Ovary (tissue), 9 donors: ENCODE measurements around the gene RNH1. TPM values are rescaled to one million over a fixed set of nuclear protein-coding genes. Genes with fewer than 3 reads are reported as not detected.

ENCODE experiments used
- DNase-seq, 5 donors: peaks; one replicate each; pipeline ENCODE4 v3.0.0-alpha.2; 2019 to 2020
- H3K27ac ChIP-seq, 2 donors: fragments of 200-600 bp; one replicate each; pipeline versions ENCODE4 v1.5.1 to v1.8.0; 2019 to 2022
- H3K27me3 ChIP-seq: fragments of 200-600 bp; one replicate; pipeline ENCODE4 v1.8.0; 2022
- H3K36me3 ChIP-seq: fragments of 200-600 bp; sonication (generic); one replicate; pipeline ENCODE4 v1.5.1; 2019
- H3K4me1 ChIP-seq: one replicate; pipeline ENCODE4 v1.8.1; 2013; ENCODE audit warnings: mild to moderate bottlenecking, moderate library complexity; ENCODE audit not compliant: insufficient read depth
- H3K4me3 ChIP-seq: fragments of 200-600 bp; sonication (generic); one replicate; pipeline ENCODE4 v1.5.1; 2017
- H3K9me3 ChIP-seq, 2 donors: fragments of 200-600 bp in 1 of 2; sonication (generic) in 1 of 2; one replicate each; pipeline versions ENCODE4 v1.5.1 to v1.8.1; 2013 to 2019; ENCODE audit warnings: mild to moderate bottlenecking in 1 of 2, moderate library complexity in 1 of 2
- EP300 ChIP-seq: sonication (generic); formaldehyde crosslinking; IDR thresholded peaks from one replicate; pipeline ENCODE4 v1.6.1; 2017; ENCODE audit warnings: antibody characterized with exemption
- POLR2A ChIP-seq: fragments of 450-650 bp; IDR thresholded peaks from one replicate; pipeline ENCODE4 v1.6.1; 2017; ENCODE audit warnings: antibody characterized with exemption, mild to moderate bottlenecking, moderate library complexity
- WGBS, 3 donors: extraction: QIAGEN DNeasy Blood & Tissue Kit in 1 of 3; methylation state at CpG; one replicate each; pipeline versions ENCODE4 v1.1.5 to v1.1.7; 2013 to 2017; 5-methylcytosine and 5-hydroxymethylcytosine counted together
- intact Hi-C, 4 donors: fragments of 100-400 bp; cut with DNase I; formaldehyde crosslinking; loops; one replicate each; pipeline versions ENCODE4 v1.11.0 to v1.15.1; 2022 to 2023
- polyA plus RNA-seq, 2 donors: library from polyadenylated mRNA; stranded (reverse); fragments of 200-250 nt in 1 of 2; fragments of 350-450 nt in 1 of 2; fragmentation: Illumina TruSeq in 1 of 2; extraction: RNeasy Lipid Tissue Mini Kit (QIAGEN cat#74804) in 1 of 2; gene quantifications; one replicate each; pipeline ENCODE4 v1.2.3, GENCODE V29; 2013 to 2014
- total RNA-seq, 7 donors: library from RNA; depleted of rRNA in 2 of 7; stranded (reverse); fragments of >200 nt in 2 of 7; fragmentation: NEBNext Ultra II Directional in 3 of 7; extraction: Animal tissue kit (Norgen Biotek cat#: 25700) in 3 of 7; gene quantifications; one replicate each; pipeline versions ENCODE4 v1.1.0 to v1.2.4, GENCODE V29; 2016 to 2023
- TF ChIP-seq, protein P1 (sequence below), 3 donors: fragments of 450-650 bp in 2 of 3; fragments of 200-600 bp in 1 of 3; IDR thresholded peaks; one replicate each; pipeline versions ENCODE4 v1.5.1 to v1.8.0; 2016 to 2022; ENCODE audit warnings: antibody characterized with exemption in 3 of 3, mild to moderate bottlenecking in 1 of 3
- donor health status: DM: no; HTN: no; CAD: no; lungs with moderate emphysema.
- donor health status: DM: no; HTN: no; CAD: no.
- donor health status: Bipolar disorder and iron deficiency.
- donor health status: DM: yes; HTN: yes; CAD: no.
- donor health status: DM: no; HTN: no; CAD: no.
- donor health status: DM: yes; HTN: yes; CAD: no.

Gene RNH1
- total and polyA plus RNA-seq, 9 donors: 17.4 to 233 (median 156) TPM

DNA sequence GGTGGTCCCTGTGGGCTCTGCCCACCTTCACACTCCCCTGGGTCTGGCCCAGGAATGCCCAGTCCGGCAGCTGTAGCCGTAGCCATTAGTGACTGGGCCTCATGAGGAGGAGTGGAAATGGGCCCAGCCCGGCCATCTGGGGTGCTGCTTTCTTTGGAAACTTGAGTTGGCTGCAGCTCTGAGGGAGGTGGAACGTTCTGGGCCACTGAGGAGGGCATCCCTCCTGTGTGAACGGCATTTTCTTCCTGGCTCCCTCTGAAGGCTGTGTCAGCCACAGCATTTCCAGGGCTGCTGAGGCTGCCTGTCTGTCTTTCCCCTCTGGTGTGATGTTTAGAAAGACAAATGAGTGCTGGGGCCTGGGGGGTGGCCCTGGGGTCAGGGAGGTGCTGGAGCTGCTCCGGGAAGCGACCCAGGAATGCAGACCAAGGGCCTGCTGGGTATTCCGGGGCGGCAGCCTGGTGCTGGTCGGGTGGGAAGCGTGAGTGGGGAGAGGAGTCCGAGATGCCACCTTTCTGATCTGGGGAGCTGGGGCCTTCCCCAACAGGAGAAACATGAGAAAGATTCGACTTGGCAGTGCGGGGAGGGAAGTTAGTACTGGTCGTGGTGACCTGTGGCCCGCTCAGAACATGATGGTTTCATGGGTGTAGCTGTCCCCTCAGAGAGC is 29.9 kb downstream of the RNH1 start:
- Histone ChIP-seq H3K4me3 (no peak overlapping the region), H3K36me3 (no peaks in the 10 kb centered on the region), H3K9me3 (no peaks in the 10 kb centered on the region), H3K27ac (no peak overlapping the region), H3K27me3 (no peaks in the 10 kb centered on the region), H3K4me1 (no peaks in the 10 kb centered on the region)
- no peak for DNase-seq
- intact Hi-C loops: no loop called here
- WGBS, 3 donors: 54 to 68% (median 66%) methylated on average over 16 of the region's 16 CpGs
- no peak for TF ChIP-seq POLR2A
- TF ChIP-seq, protein P1, sequence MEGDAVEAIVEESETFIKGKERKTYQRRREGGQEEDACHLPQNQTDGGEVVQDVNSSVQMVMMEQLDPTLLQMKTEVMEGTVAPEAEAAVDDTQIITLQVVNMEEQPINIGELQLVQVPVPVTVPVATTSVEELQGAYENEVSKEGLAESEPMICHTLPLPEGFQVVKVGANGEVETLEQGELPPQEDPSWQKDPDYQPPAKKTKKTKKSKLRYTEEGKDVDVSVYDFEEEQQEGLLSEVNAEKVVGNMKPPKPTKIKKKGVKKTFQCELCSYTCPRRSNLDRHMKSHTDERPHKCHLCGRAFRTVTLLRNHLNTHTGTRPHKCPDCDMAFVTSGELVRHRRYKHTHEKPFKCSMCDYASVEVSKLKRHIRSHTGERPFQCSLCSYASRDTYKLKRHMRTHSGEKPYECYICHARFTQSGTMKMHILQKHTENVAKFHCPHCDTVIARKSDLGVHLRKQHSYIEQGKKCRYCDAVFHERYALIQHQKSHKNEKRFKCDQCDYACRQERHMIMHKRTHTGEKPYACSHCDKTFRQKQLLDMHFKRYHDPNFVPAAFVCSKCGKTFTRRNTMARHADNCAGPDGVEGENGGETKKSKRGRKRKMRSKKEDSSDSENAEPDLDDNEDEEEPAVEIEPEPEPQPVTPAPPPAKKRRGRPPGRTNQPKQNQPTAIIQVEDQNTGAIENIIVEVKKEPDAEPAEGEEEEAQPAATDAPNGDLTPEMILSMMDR (IDR thresholded peaks at IDR 0.05): no peak

DNA sequence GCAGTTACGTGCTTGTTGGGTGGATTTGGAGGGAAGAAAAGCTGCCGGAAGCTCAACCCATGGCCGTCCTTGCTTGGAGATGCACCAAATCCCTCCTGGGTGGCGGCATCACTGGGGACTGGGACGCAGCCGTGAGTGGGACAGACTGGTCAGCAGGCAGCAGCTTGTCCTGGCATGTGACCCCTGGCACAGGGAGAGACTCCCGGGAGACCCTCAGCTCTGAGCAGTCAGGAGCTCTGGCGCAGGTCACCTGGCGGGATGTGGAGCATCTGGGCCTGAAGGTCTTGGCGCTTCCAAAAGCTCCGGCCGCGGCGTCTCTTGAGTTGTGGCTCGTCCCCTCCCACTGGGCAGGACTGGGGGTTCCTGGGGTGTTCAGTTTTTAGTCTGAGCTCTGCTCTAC is 30.6 kb downstream of the RNH1 start:
- Histone ChIP-seq H3K27ac (no peak overlapping the region), H3K27me3 (no peaks in the 10 kb centered on the region), H3K36me3 (no peaks in the 10 kb centered on the region), H3K9me3 (no peaks in the 10 kb centered on the region), H3K4me3 (no peak overlapping the region), H3K4me1 (no peaks in the 10 kb centered on the region)
- 90 to 95% (median 92%) methylated on average over 15 of the region's 15 CpGs for WGBS, 3 donors
- no peak for DNase-seq
- intact Hi-C loops: no loop called here
- TF ChIP-seq POLR2A: no peak
- no peak for TF ChIP-seq EP300
- TF ChIP-seq, protein P1 (IDR thresholded peaks at IDR 0.05): no peak

DNA sequence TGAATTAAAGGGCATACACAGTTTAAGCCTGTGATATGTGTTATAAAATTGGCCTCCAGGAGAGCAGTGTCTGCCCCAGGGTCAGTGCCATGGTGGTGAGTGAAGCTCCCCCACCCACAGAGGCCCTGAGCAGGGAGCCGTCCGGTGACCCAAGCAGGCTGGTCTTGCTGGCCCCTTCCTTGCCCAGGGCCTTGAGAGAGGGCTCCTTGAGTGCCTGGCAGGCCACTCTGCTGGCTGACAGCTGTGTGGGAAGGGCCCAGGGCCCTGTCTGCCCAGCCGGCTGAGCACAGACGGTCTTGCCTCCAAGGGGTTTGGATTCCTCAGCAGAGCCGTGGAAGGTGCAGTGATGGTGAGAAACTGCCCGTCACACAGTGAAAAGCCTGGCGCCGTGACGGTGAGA is 31.1 kb downstream of the RNH1 start:
- Histone ChIP-seq H3K27me3 (no peaks in the 10 kb centered on the region), H3K9me3 (no peaks in the 10 kb centered on the region), H3K4me1 (no peaks in the 10 kb centered on the region), H3K4me3 (no peak overlapping the region), H3K36me3 (no peaks in the 10 kb centered on the region), H3K27ac (no peak overlapping the region)
- 86 to 93% (median 89%) methylated on average over 7 to 9 of the region's 9 CpGs for WGBS, 3 donors
- intact Hi-C loops: no loop called here
- no peak for DNase-seq
- TF ChIP-seq EP300 (no peak), POLR2A (no peak)
- TF ChIP-seq, protein P1 (IDR thresholded peaks at IDR 0.05): no peak

DNA sequence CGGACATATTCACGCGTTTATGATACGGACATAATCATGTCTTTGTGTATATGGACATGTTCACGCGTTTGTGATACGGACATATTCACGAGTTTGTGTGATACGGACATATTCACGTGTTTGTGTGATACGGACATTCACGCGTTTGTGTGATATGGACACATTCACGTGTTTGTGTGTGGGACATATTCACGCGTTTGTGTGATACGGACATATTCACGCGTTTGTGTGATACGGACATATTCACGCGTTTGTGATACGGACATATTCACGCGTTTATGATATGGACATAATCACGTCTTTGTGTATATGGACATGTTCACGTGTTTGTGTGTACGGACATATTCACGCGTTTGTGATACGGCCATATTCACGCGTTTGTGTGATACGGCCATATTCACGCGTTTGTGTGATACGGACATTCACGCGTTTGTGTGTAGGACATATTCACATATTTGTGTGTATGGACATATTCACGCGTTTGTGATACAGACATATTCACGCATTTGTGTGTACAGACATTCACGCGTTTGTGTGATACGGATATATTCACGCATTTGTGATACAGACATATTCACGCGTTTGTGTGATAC is 32.0 kb downstream of the RNH1 start:
- intact Hi-C loops: no loop called here

More for the DNA sequence above, 32.0 kb downstream of the RNH1 start:
- H3K4me3 ChIP-seq: no peak overlapping the region
- H3K27me3 ChIP-seq: no peaks in the 10 kb centered on the region
- DNase-seq: no peak
- H3K4me1 ChIP-seq: peaks cover 3% of the 10 kb centered on the region
- no peaks in the 10 kb centered on the region for H3K9me3 ChIP-seq
- H3K36me3 ChIP-seq: no peaks in the 10 kb centered on the region
- TF ChIP-seq, protein P1 (IDR thresholded peaks at IDR 0.05): no peak
- no peak overlapping the region for H3K27ac ChIP-seq
- 91 to 97% (median 96%) methylated on average over 48 of the region's 48 CpGs for WGBS, 3 donors
